SJSA1 (cell line): ENCODE measurements around the gene BCKDHB. TPM values are rescaled to one million over a fixed set of nuclear protein-coding genes. Genes with fewer than 3 reads are reported as not detected.
"Not testable (repeated sequence)": the region's sequence is repeated elsewhere in the genome, so short reads cannot be mapped to it uniquely, and the experiment has no call there.

ENCODE experiments used
- DNase-seq, 2 experiments: peaks; one replicate each; pipeline ENCODE4 v3.0.0-alpha.2; 2015 to 2020; ENCODE audit warnings: low spot score in 2 of 2, low read depth in 1 of 2
- H3K27ac ChIP-seq: fragments of 250-450 bp; sonication (Bioruptor Pico); 2 replicates; pipeline ENCODE4 v1.5.1; 2020; ENCODE audit warnings: mild to moderate bottlenecking, moderate library complexity
- H3K27me3 ChIP-seq: fragments of 250-450 bp; sonication (Bioruptor Pico); replicated peaks from 2 replicates; pipeline ENCODE4 v1.5.1; 2020; ENCODE audit warnings: mild to moderate bottlenecking, moderate library complexity
- H3K36me3 ChIP-seq: fragments of 250-450 bp; sonication (Bioruptor Pico); 2 replicates; pipeline ENCODE4 v1.5.1; 2020; ENCODE audit warnings: mild to moderate bottlenecking
- H3K4me1 ChIP-seq: fragments of 250-450 bp; sonication (Bioruptor Pico); replicated peaks from 2 replicates; pipeline ENCODE4 v1.6.1; 2021; ENCODE audit warnings: mild to moderate bottlenecking
- H3K4me3 ChIP-seq: fragments of 250-450 bp; sonication (Bioruptor Pico); 2 replicates; pipeline ENCODE4 v1.5.1; 2020; ENCODE audit warnings: mild to moderate bottlenecking
- H3K9me3 ChIP-seq: fragments of 250-450 bp; sonication (Bioruptor Pico); replicated peaks from 2 replicates; pipeline ENCODE4 v1.5.1; 2020; ENCODE audit warnings: mild to moderate bottlenecking
- total RNA-seq: library from RNA; depleted of rRNA; stranded (reverse); fragments of >200 nt; shearing (Covaris generic); gene quantifications from 2 replicates; pipeline ENCODE4 v1.2.3, GENCODE V29; 2014

The BCKDHB gene
- total RNA-seq, 1 experiment from 2014 or later = 27.5 TPM

DNA sequence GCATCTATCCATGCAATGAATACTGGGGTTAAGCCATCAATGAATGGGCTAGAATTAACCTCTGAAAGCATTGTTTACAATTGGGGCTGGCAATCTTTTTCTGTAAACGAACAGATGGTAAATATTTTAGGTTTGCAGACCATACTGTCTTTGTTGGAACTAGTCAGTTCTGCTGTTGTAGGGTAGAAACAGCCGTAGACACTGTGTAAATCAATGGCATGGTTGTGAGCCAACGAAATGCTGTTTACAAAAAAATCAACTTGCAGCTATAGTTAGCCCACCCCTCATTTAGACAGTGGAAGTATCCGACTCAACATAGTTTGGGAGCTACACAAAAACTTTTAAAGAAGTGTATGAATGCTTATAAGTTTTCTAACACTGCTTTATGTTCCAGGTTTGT is 91.5 kb downstream of the BCKDHB start:
- Histone ChIP-seq H3K36me3 (no peaks in the 10 kb centered on the region), H3K4me3 (no peak overlapping the region), H3K4me1 (no peaks in the 10 kb centered on the region), H3K27me3 (no peaks in the 10 kb centered on the region), H3K27ac (no peak overlapping the region), H3K9me3 (no peaks in the 10 kb centered on the region)
- DNase-seq = no peak

DNA sequence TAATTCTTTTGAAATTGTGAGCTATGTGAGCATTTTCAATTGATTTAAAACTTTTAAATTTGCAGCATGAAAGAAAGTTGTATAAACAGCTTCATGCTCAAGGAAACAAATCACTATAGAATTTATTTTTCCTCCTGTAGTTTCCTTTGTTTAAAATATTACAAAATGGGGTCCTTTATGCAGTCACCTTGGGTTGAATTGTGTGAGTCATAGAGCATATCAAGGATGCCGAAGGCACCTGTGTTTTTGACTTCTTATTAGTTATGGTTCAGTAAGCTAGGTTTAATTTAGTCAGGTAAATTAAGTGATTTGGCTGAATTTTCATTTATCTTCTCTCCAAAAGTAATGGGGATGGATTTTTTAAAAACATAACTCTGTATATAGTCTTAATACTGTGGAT is 96.8 kb downstream of the BCKDHB start:
- H3K36me3 ChIP-seq = no peaks in the 10 kb centered on the region
- H3K27ac ChIP-seq = no peak overlapping the region
- H3K4me3 ChIP-seq = no peak overlapping the region
- no peaks in the 10 kb centered on the region for H3K9me3 ChIP-seq
- no peak for DNase-seq
- no peaks in the 10 kb centered on the region for H3K27me3 ChIP-seq
- no peaks in the 10 kb centered on the region for H3K4me1 ChIP-seq

DNA sequence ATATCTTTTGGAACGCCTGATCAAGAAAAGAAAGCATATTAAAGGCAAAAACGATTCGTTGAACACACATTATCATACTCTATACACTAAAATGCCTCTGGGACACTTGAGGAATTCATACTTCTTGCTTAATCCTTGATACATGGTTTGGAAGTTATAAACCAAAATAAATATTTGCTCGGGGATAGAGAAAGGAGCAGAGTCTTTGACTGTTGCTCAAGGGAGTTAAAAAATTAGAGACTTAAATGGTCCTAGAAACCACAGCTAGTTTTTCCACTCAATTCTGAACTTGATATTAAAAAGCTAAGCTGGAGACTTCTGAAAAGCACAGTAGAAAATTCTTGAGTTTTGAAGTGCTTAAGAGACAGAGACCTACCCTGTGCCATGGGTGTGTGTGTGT is 98.9 kb downstream of the BCKDHB start:
- Histone ChIP-seq H3K27me3 (no peaks in the 10 kb centered on the region), H3K9me3 (no peaks in the 10 kb centered on the region), H3K27ac (no peak overlapping the region), H3K4me3 (no peak overlapping the region), H3K4me1 (no peaks in the 10 kb centered on the region), H3K36me3 (no peaks in the 10 kb centered on the region)
- DNase-seq = no peak

DNA sequence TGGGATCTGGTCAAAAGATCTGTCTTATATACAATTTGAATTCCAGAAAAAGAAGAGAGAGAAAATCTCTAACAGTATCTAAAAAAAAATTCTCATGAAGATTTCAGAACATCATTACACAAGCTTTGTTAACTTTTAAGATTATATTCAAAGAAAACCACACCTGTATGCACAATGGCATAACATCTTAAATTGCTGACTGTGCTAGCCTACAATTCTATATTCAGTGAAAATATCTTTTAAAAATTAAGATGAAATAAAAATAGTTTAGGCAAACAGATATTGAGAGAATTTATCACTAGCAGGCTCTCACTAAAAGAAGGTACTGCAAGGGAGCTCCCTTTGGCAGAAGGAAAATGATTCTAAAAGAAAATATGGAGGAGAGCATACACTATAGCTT is 100.3 kb downstream of the BCKDHB start:
- Histone ChIP-seq H3K36me3 (no peaks in the 10 kb centered on the region), H3K9me3 (no peaks in the 10 kb centered on the region), H3K27ac (no peak overlapping the region), H3K4me1 (no peaks in the 10 kb centered on the region), H3K4me3 (no peak overlapping the region), H3K27me3 (no peaks in the 10 kb centered on the region)
- DNase-seq = no peak

DNA sequence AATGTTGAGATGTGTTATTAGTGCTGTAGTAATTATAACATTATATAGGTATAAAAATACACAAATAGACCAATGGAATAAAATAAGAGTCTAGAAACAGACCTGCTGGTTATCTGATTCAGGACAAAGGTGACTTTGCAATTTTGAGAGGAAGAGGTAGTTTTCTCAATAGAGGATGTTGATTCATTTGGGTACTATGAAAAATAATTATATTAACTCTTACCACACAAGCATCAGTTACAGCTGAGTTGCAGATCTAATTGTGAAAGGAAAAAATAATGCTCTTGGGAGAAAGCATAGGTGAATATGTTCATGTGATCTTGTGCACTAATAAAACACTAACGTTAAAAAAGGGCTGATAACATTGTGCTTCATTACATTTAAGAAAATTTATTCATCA is 103.0 kb downstream of the BCKDHB start:
- Histone ChIP-seq H3K9me3 (no peaks in the 10 kb centered on the region), H3K27me3 (no peaks in the 10 kb centered on the region), H3K36me3 (no peaks in the 10 kb centered on the region), H3K4me3 (no peak overlapping the region), H3K4me1 (no peaks in the 10 kb centered on the region), H3K27ac (no peak overlapping the region)
- DNase-seq = no peak

DNA sequence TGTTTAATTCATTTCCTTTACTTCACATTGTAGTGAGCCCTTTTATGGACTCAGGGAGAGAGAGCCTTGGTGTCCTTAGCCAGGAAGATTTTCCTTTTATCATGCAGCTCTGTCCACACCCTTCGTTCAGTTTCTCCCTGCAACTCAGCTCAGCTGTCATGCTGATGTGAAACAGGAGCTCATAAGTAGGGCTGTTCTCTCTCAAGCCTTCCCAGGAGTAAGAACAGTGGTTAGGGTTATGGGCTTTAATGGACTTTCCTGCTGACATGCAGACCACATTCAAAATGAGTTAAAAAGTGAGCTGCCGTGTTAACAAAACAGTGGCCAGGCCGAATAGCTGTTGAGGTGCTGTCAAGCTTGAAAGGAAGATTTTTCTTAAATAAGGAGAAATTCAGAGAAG is 104.1 kb downstream of the BCKDHB start:
- Histone ChIP-seq H3K27ac (no peak overlapping the region), H3K27me3 (no peaks in the 10 kb centered on the region), H3K4me3 (no peak overlapping the region), H3K36me3 (no peaks in the 10 kb centered on the region), H3K9me3 (no peaks in the 10 kb centered on the region), H3K4me1 (no peaks in the 10 kb centered on the region)
- DNase-seq = no peak

DNA sequence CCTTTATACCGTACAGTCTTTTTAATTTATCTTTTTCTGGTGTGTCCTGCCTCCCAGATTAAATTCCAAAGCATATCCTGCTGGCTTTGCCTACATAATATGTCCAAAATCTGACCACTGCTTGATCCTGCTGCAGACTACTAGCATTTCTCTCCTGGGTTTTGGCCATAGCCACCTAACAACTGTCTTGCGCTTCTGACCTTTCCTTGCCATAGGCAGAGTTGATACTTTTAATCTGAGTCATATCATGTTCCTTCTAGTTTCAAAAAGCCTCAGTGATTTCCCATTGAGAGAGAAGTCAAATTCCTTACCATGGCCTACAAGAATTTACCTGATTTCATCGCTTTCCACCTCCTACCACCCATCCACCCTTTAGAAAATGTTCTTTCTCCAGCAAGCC is 104.8 kb downstream of the BCKDHB start:
- Histone ChIP-seq H3K36me3 (no peaks in the 10 kb centered on the region), H3K27me3 (no peaks in the 10 kb centered on the region), H3K4me3 (no peak overlapping the region), H3K9me3 (no peaks in the 10 kb centered on the region), H3K4me1 (no peaks in the 10 kb centered on the region), H3K27ac (no peak overlapping the region)
- no peak for DNase-seq

DNA sequence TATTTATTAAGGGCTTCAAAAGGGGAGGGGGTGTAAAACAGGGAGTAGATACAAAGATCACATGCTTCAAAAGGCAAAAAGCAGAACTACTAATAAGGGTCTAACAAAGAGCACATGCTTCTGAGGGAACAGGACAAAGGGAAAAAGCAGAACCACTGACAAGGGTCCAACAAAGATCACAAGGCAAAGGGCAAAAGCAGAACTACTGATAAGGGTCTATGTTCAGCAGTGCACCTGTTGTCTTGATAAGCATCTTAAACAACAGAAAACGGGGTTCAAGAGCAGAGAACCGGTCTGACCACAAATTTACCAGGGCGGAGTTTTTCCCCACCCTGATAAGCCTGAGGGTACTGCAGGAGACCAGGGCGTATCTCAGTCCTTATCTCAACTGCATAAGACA is 105.4 kb downstream of the BCKDHB start:
- H3K27ac ChIP-seq, DNase-seq, H3K4me1 ChIP-seq, H3K27me3 ChIP-seq, H3K36me3 ChIP-seq, H3K9me3 ChIP-seq, H3K4me3 ChIP-seq: not testable (repeated sequence)

DNA sequence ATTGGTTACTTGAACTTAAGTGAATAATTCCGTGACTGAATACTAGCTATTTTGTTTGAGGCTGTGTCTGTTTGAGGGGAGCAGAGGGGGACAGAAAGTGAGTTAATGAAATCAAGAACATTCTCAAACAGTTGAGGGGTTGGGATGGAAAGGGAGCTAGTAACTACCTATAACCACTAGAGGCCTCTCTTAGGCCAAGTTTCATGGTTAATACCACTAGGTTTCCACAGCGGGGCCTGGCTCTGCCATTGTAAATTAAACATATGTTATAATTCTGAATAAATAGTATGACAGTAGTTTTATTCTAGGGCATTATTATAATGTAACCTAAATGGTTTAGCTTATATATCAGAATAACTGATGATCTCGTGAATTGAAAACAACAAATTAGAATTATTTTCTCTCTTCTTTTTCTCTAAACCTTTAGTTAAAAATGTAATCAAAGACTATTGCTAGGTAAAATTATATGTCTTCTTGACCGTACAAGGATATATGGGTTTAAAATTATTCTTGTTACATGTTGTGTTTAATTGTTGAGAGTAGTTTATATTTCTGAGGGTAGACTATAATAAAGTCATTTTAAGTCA is 108.1 kb downstream of the BCKDHB start:
- no peaks in the 10 kb centered on the region for H3K9me3 ChIP-seq
- no peaks in the 10 kb centered on the region for H3K4me1 ChIP-seq
- no peak overlapping the region for H3K4me3 ChIP-seq
- H3K27ac ChIP-seq = no peak overlapping the region
- H3K27me3 ChIP-seq = no peaks in the 10 kb centered on the region
- DNase-seq = peak; percentile 35 to 47
- H3K36me3 ChIP-seq = no peaks in the 10 kb centered on the region

DNA sequence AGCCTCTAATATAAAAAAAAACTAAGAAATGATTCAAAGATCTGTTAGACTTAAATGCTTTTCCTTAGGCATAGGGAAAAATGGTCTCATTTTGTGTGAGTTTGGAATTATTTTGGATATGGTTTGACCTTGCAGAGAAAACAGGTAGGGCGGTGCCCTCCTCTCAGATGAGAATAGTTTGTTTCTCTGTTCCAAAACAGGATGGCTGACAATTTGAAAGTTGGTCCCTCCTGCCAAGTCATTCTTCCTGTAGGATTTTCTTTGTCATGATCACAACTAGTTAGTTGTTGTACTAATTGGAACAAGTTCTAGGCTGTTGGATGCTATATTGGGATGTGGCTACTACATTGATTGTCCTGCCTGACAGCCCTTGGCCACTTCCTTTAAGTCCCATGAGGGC is 108.6 kb downstream of the BCKDHB start:
- Histone ChIP-seq H3K27ac (no peak overlapping the region), H3K4me1 (no peaks in the 10 kb centered on the region), H3K27me3 (no peaks in the 10 kb centered on the region), H3K4me3 (no peak overlapping the region), H3K9me3 (no peaks in the 10 kb centered on the region), H3K36me3 (no peaks in the 10 kb centered on the region)
- no peak for DNase-seq

DNA sequence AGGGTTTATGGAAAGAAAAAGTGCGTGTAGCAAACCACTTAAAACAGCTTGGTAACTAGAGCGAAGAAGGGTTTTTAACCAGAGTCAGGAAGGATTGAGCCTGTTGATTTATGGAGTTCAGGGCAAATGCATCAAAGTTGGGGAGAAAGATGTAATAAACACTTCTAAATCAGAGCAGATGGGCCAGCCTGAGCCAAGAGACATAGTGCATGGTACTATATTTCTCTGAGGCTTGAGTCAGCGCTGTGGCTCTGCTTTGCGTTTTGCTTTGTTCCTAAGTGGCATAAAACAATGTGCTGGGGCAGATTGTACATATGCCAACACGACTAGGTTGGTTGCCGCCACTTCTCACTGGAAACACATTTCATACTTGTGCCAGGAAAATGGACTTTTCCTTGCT is 111.3 kb downstream of the BCKDHB start:
- Histone ChIP-seq H3K36me3 (no peaks in the 10 kb centered on the region), H3K9me3 (no peaks in the 10 kb centered on the region)

DNA sequence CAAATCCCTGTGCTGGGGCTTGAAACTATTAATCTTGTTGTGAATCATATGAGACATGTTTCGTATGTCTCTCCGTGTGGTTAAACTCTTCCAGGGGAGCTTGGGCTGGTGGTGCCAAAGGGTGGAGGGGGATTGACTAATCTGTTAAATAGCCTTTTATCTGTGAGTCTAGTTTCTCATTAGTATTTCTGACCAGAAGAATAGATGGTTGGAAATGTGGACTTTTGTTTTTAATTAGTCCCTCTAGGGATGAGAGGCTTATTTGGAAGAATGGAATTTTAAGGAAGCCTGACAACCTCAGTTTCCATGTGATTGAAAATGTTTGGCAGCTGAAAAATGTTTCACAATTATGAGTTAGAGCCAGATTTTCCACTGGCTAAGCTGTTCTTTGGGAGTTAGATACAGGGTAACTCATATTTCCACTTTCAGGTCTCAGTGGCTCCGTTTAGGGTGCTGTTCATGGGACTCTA is 117.3 kb downstream of the BCKDHB start:
- no peaks in the 10 kb centered on the region for H3K36me3 ChIP-seq
- H3K9me3 ChIP-seq = no peaks in the 10 kb centered on the region
- no peak overlapping the region; the same call in 1 of the 2 replicates for H3K27ac ChIP-seq
- H3K4me3 ChIP-seq = no peak overlapping the region
- DNase-seq = no peak
- no peaks in the 10 kb centered on the region for H3K27me3 ChIP-seq
- no peaks in the 10 kb centered on the region for H3K4me1 ChIP-seq

More for the DNA sequence above, 111.3 kb downstream of the BCKDHB start:
- H3K4me1 ChIP-seq = no peaks in the 10 kb centered on the region
- no peaks in the 10 kb centered on the region for H3K27me3 ChIP-seq
- no peak overlapping the region for H3K27ac ChIP-seq
- no peak for DNase-seq
- H3K4me3 ChIP-seq = no peak overlapping the region

DNA sequence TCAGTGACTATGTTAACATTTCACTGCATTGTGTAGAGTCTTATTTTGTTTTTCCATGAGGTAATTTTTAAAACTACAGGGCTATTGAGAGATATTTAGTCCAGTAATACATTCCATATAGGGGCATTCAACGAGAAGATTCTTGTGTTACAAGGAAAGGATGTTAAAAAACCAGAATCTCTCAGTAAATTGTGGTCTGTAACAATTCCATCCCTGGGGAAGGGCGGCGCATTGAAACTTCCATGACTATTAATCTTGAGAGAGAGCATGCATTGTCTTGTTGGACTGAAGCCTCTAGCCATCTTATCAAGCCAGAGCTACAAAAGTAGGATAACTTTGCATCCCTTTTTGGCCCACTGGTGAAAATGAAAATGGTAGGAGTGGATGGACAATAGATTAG is 119.7 kb downstream of the BCKDHB start:
- Histone ChIP-seq H3K4me3 (no peak overlapping the region), H3K27me3 (no peaks in the 10 kb centered on the region), H3K4me1 (no peaks in the 10 kb centered on the region), H3K36me3 (no peaks in the 10 kb centered on the region), H3K9me3 (no peaks in the 10 kb centered on the region), H3K27ac (no peak overlapping the region)
- DNase-seq = no peak

DNA sequence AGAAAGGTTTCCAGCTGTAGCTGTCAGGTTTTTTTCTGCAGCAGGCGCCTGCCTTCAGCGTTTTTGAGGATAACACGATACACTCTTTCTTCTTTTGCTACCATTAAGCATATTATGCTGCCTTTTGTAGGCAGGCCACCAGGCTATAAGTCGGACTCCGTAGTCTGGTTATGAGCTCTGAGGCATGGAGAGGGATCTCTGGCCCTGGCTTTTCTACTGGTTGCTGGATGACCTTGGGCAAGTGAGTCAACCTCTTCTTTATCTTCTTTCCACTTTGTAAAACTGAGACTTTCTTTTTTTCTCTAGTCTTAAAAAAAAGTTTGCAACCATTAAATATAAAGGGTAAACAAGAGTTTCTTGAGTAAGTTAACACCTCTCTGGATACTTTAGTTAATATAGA is 120.2 kb downstream of the BCKDHB start:
- H3K27ac ChIP-seq = no peak overlapping the region
- no peaks in the 10 kb centered on the region for H3K9me3 ChIP-seq
- H3K27me3 ChIP-seq = no peaks in the 10 kb centered on the region
- H3K4me1 ChIP-seq = no peaks in the 10 kb centered on the region
- DNase-seq = no peak
- no peaks in the 10 kb centered on the region for H3K36me3 ChIP-seq
- H3K4me3 ChIP-seq = no peak overlapping the region

DNA sequence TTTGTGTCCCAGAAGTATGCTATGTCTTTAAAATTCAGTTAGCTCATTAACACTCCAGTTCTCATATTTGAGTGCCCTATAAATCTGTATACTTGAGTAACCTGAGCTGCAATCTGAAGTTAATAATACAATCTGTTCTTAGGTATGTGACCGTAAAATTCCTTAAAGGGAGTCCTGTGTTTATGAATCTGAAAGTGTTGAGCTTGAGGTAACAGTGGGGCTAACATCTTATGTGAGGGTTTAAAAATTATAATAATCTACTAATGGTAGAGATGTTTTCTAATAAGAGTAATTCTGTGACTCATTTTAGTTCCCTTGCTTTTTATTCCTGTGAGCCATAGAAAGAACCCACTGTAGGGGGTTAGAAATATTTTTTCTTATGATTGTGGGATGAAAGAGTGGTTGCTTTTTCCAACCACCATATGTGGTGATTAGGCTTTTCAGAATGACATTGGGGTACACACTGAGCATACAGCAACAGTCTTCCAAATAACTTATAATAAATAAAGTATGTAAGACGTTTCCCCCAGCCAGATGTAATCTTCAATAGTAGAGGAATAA is 121.2 kb downstream of the BCKDHB start:
- Histone ChIP-seq H3K4me1 (no peaks in the 10 kb centered on the region), H3K9me3 (no peaks in the 10 kb centered on the region), H3K27ac (no peak overlapping the region), H3K27me3 (no peaks in the 10 kb centered on the region), H3K4me3 (no peak overlapping the region), H3K36me3 (no peaks in the 10 kb centered on the region)
- no peak for DNase-seq
